IPS DF 4.7 (cell line): ENCODE data around the gene TLCD4.

Source experiments
- DNase-seq: peaks from one replicate; pipeline ENCODE4 v3.0.0-alpha.2; 2013; ENCODE audit warnings: low spot score; ENCODE audit errors: extremely low read depth

The TLCD4 gene

GRCh38 chr1:95095833-95096217 is 21.3 kb upstream of the TLCD4 start:
- DNase-seq = no peak

GRCh38 chr1:95096218-95096841 is 20.8 kb upstream of the TLCD4 start:
- no peak for DNase-seq

- no peak for DNase-seq
These were observed 19.7 kb upstream of the TLCD4 start for GRCh38 chr1:95097426-95097825.

GRCh38 chr1:95098196-95098595 is 19.0 kb upstream of the TLCD4 start:
- DNase-seq = no peak

GRCh38 chr1:95108792-95109191 is 8.4 kb upstream of the TLCD4 start:
- no peak for DNase-seq

GRCh38 chr1:95111014-95111413 is 6.1 kb upstream of the TLCD4 start:
- no peak for DNase-seq

GRCh38 chr1:95113684-95114083 is 3.5 kb upstream of the TLCD4 start:
- no peak for DNase-seq

- no peak for DNase-seq
These were observed 1.4 kb upstream of the TLCD4 start for GRCh38 chr1:95115708-95116137.

GRCh38 chr1:95116580-95117206 is 462 bp upstream of the TLCD4 start:
- no peak for DNase-seq

GRCh38 chr1:95118067-95118499 is 928 bp downstream of the TLCD4 start:
- DNase-seq = no peak

GRCh38 chr1:95118710-95119109 is 1.6 kb downstream of the TLCD4 start:
- no peak for DNase-seq

GRCh38 chr1:95119273-95119672 is 2.1 kb downstream of the TLCD4 start:
- DNase-seq = no peak

GRCh38 chr1:95122151-95122697 is 5.1 kb downstream of the TLCD4 start:
- no peak for DNase-seq

GRCh38 chr1:95124342-95124741 is 7.2 kb downstream of the TLCD4 start:
- DNase-seq = no peak

GRCh38 chr1:95126366-95126765 is 9.2 kb downstream of the TLCD4 start:
- DNase-seq = no peak

GRCh38 chr1:95126846-95127245 is 9.7 kb downstream of the TLCD4 start:
- DNase-seq = no peak

- no peak for DNase-seq
These were observed 10.2 kb downstream of the TLCD4 start for GRCh38 chr1:95127380-95127779.

GRCh38 chr1:95132762-95133161 is 15.6 kb downstream of the TLCD4 start:
- no peak for DNase-seq

GRCh38 chr1:95133687-95134086 is 16.5 kb downstream of the TLCD4 start:
- no peak for DNase-seq

- no peak for DNase-seq
These were observed 21.1 kb downstream of the TLCD4 start for GRCh38 chr1:95138223-95138622.

GRCh38 chr1:95139039-95139438 is 21.9 kb downstream of the TLCD4 start:
- DNase-seq = no peak

- no peak for DNase-seq
These were observed 23.6 kb downstream of the TLCD4 start for GRCh38 chr1:95140791-95141190.

- no peak for DNase-seq
These were observed 28.3 kb downstream of the TLCD4 start for GRCh38 chr1:95145493-95145892.
